T-helper 1 cell treated with Interleukin-12 subunit alpha and Interleukin-12 subunit beta and Interleukin-4 antibody, amounts not matched to agents 30 ng/mL and 1 ng/mL, for 36 hours (primary cell): ENCODE results near the gene WAC. TPM values are rescaled to one million over a fixed set of nuclear protein-coding genes. Genes with fewer than 3 reads are reported as not detected.
"Not testable (repeated sequence)": the region's sequence is repeated elsewhere in the genome, so short reads cannot be mapped to it uniquely, and the experiment has no call there.

ENCODE experiments used
- intact Hi-C: fragments of 100-400 bp; cut with micrococcal nuclease; formaldehyde crosslinking; loops from one replicate; pipeline ENCODE4 v1.15.1; 2024
- total RNA-seq: library from RNA; stranded (reverse); gene quantifications from 2 replicates; pipeline ENCODE4 v1.2.3, GENCODE V29; 2022

WAC gene
- total RNA-seq, 1 donor from 2014 or later, result 156 TPM

GRCh38 chr10:28564905-28565304, 32.0 kb downstream of the WAC start:
- intact Hi-C loops, result no loop called here

- intact Hi-C loops, result no loop called here
Observed at GRCh38 chr10:28566458-28567015, 33.6 kb downstream of the WAC start.

- intact Hi-C loops, result no loop called here
Observed at GRCh38 chr10:28569506-28570159, 36.7 kb downstream of the WAC start.

GRCh38 chr10:28570598-28570997, 37.7 kb downstream of the WAC start:
- intact Hi-C loops, result no loop called here

GRCh38 chr10:28571265-28571664, 38.3 kb downstream of the WAC start:
- intact Hi-C loops, result no loop called here

GRCh38 chr10:28574214-28574613, 41.3 kb downstream of the WAC start:
- intact Hi-C loops, result not testable (repeated sequence)

GRCh38 chr10:28575852-28576251, 42.9 kb downstream of the WAC start:
- intact Hi-C loops, result no loop called here

GRCh38 chr10:28577506-28577905, 44.6 kb downstream of the WAC start:
- intact Hi-C loops, result no loop called here

- intact Hi-C loops, result no loop called here
Observed at GRCh38 chr10:28578454-28578853, 45.5 kb downstream of the WAC start.

- intact Hi-C loops, result loop anchor here (5.0 kb wide), 1 partner anchor 34 kb away; no protein-coding TSS in a partner anchor
Observed at GRCh38 chr10:28580825-28581224, 47.9 kb downstream of the WAC start.

GRCh38 chr10:28581916-28582315, 49.0 kb downstream of the WAC start:
- intact Hi-C loops, result loop anchor here (5.0 kb wide), 1 partner anchor 35 kb away; no protein-coding TSS in a partner anchor

- intact Hi-C loops, result no loop called here
Observed at GRCh38 chr10:28585076-28585475, 52.2 kb downstream of the WAC start.

- intact Hi-C loops, result no loop called here
Observed at GRCh38 chr10:28586176-28586575, 53.3 kb downstream of the WAC start.

GRCh38 chr10:28587270-28587969, 54.5 kb downstream of the WAC start:
- intact Hi-C loops, result no loop called here

- intact Hi-C loops, result no loop called here
Observed at GRCh38 chr10:28587970-28588290, 55.0 kb downstream of the WAC start.

GRCh38 chr10:28592953-28593352, 60.0 kb downstream of the WAC start:
- intact Hi-C loops, result loop anchor here (2.0 to 5.0 kb wide), 2 partner anchors 14 to 161 kb away; no protein-coding TSS in a partner anchor

GRCh38 chr10:28593811-28594210, 60.9 kb downstream of the WAC start:
- intact Hi-C loops, result loop anchor here (2.0 to 5.0 kb wide), 2 partner anchors 13 to 162 kb away; no protein-coding TSS in a partner anchor

- intact Hi-C loops, result loop anchor here (5.0 kb wide), 1 partner anchor 162 kb away; no protein-coding TSS in a partner anchor
Observed at GRCh38 chr10:28594406-28594805, 61.5 kb downstream of the WAC start.

GRCh38 chr10:28595613-28596012, 62.7 kb downstream of the WAC start:
- intact Hi-C loops, result no loop called here

- intact Hi-C loops, result no loop called here
Observed at GRCh38 chr10:28600056-28600455, 67.1 kb downstream of the WAC start.

GRCh38 chr10:28601012-28601411, 68.1 kb downstream of the WAC start:
- intact Hi-C loops, result no loop called here
